Stimulated activated CD4-positive, alpha-beta T cell treated with anti-CD3 and anti-CD28 coated beads, Interleukin-12 subunit alpha, Interleukin-12 subunit beta, amount 100 ng/mL, for 4 hours (primary cell): ENCODE measurements around the gene CLDN34.

Source experiments
- DNase-seq: peaks from one replicate; pipeline ENCODE4 v3.0.0-alpha.2; 2020

The CLDN34 gene

DNA sequence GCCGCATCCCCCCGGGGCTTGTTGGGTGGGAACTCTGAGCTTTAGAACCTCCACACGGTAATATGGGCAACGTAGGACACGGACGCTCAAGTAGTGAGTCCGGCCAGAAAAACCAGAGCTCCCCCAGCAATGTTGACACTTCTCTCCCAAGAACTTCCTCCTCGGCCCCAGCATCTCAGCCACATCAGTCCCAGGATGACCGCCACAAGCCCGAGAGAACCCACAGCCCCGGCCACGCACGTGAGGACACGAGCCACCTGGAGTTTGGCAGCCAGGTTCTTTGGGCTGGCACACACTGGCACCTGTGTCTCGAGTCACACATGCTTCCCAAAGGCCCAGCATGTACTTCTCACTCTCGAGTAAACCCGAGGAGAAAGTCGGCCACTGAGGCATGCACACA, 16.3 kb downstream of the CLDN34 start:
- no peak for DNase-seq

DNA sequence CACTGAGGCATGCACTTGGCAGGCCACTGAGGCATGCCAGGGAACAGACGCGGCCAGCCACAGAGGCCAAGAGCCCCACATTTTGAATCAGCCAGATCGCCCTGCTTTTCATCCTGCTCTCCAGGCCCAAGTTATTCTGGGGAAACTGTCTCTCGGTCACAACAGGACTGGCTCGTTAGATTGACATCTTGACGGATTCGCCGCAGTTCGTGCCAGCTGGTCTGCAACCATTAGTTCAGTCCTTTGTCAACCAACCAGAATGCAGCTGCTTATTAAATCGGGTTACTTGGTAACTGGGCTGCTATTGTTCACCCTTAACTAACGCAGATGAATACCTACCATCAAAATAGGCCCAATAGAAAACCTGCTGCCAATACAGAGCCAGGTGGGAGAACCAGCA, 16.7 kb downstream of the CLDN34 start:
- no peak for DNase-seq

DNA sequence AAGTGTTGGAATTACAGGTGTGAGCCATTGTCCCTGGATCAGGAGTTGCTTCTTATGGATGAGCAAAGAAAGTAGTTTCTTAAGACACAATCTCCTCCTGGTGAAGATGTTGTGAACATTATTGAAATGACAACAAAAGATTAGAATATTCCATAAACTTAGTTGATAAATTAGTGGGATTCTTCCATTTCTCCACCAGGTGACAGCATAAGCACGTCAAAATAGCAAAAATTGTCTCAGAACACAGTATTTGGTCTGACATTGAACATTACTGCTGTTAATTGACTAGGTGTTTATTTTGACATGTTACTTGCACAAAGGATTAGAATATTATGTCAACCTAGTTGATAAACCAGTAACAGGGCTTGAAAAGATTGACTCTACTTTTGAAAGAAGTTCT, 21.6 kb downstream of the CLDN34 start:
- DNase-seq: no peak

DNA sequence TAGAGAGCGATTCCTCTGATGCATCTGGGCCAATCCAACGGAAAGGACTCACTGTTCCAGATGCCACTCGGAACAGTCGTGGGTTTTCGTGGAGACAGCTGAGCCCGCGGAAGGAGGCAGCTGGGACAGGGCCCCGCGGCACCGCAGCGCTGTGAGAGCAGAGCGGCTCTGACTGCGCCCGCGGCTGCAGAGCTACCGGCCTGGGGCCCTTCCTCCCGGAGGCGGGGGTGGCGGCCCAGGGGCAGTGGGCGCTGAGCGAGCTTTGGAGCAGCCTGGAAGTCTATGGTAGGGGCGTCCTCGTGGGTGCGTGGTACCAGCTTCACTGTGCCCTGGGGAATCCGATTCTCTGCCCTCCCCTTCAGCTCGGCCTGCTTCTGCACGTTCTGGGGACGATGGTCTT, 24.9 kb downstream of the CLDN34 start:
- DNase-seq: no peak

DNA sequence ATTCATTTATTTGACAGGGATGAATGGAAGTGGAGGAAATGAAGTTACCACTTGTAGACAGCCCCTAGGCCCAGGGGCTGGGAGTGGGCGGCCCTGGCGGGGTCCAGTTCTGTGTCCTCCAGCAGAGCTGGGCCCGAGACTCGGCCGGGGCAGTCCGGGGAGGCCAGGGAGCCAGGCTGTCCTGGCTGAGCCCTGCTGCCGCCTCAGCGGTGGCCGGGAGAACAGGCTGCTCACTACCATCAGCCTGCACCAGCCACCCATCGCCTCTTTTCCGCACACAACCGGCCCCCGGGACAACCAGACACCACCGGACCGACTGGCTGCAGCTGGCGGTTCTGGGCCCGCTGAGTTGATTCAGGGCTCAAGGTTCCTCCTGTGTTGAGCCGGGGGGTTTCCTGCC, 25.6 kb downstream of the CLDN34 start:
- DNase-seq: no peak

DNA sequence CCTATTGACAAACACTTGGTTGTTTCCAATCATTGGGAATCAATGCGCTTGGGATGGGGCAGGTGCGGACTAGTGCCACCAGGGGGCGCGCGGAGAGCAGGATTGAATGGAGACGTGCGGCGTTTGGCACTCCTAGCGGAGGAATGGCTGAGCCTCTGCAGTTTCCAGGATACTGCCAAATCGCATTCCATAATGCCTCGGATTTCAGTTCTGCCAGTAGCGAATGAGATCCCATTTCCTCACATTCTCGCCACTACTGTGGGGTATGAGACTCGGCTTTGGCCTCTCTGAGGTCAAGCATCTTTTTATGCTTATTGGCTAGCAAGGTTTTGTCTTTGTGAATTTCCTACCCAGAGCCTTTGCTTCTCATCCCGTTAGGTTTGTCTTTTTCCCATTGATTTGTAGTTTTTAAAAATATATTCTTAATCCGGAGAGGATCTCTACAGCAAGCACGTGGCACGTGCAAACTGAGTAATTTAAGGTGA, 28.7 kb downstream of the CLDN34 start:
- peak; percentile 71 for DNase-seq

DNA sequence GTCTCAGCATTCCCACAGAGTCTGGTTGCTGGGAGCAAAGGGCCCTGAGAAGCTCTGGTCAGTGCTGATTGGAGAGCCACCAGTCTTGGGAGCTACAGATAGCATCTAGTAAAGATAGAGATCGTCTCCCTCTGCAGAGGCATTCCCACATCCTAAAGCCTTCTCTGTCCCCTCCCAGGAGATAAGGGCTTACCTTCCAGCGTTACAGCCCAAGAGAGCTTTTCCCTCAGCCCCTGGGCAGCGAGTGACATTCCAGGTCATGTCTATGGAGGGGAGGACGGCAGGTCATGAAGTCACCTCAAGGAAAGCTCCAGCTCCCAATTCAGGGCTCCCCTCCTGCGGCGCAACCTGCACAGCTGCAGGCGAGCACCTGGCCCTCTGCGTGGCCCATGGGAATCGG, 29.9 kb downstream of the CLDN34 start:
- no peak for DNase-seq

DNA sequence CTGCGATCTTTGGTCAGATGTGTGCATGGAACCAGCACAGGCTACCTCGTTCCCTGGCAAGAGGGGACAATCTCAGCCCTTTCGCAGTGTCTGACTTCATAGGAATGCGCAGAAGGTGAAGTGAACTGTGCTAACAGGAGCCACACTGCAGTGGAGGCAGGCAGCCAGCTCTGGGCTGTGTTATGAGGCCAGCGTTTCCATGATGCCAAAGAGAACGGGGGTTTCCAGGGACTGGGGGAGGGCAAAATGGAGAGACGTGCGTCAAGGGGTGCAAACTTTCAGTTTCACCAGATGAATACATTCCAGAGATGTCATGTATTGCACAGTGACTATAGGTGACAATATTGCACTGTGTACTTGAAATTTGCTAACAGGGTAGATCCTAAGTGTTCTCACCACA, 30.4 kb downstream of the CLDN34 start:
- DNase-seq: peak; percentile 41

DNA sequence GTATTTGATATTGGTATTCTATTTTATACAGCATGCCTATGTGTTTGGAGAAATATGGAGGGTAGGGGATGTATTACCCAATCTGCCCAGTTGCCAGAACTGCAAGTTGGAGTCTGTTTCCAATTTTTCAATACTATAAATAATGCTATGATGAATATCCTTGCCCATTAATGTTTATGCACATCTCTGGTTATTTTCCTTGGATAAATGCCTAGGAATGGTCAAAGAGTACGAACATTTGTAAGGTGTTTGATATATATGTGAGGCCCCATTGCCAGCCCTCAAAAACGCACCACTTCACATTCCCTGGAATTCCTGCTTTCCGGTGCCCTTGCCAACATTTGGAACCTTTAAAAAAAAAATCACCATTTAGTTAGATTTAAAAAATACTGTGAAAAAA, 34.3 kb downstream of the CLDN34 start:
- no peak for DNase-seq

DNA sequence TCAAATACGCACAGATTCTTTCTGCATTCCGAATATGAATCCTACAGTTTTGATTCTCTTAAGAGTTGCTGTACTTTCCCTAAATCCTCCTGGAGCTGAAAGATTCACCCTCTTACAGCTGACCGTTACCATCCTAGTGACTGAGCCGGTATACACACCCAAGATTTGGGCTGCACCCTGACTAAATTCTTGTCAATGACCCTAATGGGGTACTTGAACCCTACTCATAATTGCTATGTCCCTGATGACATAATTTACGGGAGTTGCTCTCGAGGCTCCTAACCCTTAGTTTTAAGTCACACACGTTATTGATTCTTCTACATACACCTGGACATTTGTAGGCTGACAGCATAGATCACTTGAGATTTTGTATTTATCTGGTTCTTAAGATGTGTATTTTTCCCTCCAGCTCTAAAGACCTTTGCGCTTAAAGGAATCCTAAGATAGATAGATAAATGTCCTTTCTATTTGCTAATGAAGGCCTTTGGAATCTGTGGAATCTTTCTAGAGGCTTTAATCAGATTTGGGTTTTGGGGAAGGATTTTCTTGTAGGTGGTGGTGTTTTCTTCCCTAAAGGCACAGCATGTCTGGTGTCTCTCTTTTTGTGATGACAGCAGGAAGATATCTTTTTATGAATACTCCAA, 37.8 kb downstream of the CLDN34 start:
- DNase-seq: no peak

DNA sequence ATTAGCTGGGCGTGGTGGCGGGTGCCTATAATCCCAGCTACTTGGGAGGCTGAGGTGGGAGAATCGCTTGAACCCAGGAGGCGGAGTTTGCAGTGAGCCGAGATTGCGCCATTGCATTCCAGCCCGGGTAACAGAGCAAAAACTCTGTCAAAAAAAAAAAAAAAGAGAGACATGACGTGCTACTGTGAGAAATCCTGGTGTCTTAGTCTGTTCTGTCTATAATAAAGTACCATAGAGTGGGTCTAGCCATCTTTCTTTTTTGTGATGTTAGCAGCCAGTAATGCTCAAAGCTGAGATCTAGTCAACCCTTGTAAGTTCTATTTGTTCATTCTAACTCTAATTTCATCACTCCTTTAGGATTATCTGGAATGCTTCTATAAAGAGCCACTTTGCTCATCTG, 38.9 kb downstream of the CLDN34 start:
- DNase-seq: no peak

DNA sequence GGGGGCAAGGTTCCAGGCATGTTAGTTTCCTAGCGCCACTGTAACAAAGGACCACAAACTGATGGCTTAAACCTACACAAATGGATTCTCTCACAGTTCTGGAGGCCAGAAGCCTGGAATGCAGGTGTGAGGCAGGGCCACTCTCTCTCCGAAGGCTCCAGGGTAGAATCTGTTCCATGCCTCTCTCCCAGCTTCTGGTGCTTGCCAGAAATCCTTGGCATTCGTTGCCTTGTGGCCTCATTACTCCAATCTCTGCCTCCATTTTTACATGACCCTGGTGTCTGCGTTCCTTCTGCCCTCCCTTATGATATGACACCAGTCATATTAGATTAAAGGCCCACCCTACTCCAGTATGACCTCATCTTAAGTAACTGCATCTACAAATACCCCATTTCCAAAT, 39.6 kb downstream of the CLDN34 start:
- DNase-seq: no peak

DNA sequence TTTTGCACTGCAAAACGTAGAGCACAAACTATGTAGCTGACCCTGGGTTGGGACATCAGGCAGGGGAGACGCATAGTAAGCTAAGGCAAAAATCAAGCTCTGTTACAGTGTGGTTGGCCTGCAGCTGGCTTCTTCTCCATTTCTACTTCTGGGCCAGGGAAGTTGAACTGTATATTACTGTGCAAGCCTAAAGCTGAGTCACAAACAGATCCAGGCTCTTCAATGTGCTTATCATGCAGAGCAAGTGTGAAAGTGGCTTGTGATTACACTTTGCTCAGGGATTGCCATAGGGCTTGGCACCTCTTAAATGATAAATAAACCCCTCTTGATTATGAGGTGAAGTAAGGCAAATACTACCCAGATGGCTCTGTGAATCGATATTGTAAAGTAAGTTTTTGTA, 40.5 kb downstream of the CLDN34 start:
- no peak for DNase-seq

DNA sequence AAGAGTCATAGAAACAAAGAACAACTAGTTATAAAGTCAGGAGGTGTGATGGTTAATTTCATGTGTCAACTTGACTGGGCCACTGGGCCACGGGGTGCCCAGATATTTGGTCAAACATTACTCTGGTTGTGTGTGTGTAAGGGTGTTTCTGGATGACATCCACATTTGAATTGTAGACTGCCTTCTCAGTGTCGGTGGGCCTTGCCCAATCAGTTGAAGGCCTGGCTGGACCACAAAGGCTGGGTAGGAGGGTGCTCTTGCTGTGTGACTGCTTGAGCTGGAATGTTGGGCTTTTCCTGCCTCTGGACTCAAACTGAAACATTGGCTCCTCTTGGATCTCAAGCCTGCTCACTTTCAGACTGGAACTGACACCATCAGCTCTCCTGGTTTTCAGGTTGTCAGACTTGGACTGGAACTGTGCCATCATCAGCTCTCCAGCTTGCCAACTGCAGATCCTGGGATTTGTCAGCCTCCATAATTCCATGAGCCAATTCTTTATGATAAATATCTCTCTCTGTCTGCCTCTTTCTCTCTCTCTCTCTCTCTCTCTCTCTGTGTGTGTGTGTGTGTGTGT, 41.4 kb downstream of the CLDN34 start:
- DNase-seq: no peak

DNA sequence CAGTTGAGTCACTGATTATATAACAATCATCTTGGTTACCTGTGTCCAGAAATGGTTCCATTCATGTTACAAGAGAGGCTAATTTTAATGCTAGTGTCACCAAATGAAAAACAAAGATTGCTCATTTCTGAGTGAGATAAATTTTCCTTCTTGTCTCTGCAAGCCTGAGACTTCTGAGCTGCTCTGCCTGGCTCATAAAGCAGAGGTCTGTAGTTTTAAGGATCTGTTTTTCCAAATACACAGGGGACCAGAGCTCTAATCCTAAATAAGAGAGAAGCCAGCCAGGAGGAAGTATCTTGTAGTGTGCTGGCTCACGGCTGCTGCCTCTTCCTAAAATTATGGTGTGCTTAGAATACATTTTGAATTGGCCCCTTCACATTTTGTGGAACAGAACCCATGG, 42.6 kb downstream of the CLDN34 start:
- DNase-seq: no peak

DNA sequence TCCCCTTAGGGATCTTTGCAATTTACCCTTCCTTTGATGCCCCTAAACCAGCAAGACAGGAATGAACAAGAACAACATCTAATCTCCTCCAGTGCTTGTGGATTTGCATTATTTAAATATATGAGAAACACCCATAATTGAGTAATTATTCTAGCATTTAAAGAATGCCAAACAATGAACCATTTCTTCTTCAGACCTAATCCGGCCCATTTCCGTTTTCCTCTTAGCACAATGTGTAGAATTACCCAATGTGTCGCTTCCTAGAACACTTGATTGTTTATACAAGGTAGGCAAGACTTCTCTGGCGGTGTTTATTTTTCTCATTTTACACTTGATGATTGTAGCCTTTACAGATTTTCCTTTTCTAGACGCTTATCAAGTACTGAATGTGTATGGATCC, 43.5 kb downstream of the CLDN34 start:
- DNase-seq: no peak

DNA sequence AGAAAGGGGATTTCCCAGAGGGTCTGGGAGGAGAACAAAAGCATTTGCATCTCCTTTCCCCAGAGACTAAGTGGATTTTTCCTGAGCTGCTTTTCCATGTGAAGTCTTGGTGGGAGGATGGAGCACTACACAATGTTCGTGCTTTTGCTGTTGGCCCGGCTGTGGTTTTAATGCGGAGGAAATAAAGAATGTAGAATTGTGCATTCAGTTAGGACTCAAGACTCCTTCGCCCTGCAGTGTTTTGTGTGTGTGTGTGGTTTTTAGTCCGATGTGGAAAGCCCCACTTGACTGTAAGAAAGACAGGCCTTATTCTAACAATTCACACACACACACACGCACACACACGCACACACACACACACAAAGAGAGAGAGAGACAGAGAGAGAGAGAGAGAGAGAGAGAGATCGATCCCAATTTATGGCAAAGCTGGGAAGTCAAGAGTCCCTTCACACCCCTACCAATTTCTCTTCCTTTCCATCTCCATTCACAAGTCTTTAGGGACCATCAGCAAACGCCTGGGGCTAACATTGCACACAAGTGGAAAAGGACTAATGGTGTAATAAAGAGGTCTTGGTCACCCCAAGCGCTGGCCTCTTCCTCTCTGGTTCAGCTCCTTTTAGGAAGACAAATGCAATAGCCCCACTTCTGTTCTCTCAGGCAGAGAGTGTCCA, 44.2 kb downstream of the CLDN34 start:
- DNase-seq: no peak

DNA sequence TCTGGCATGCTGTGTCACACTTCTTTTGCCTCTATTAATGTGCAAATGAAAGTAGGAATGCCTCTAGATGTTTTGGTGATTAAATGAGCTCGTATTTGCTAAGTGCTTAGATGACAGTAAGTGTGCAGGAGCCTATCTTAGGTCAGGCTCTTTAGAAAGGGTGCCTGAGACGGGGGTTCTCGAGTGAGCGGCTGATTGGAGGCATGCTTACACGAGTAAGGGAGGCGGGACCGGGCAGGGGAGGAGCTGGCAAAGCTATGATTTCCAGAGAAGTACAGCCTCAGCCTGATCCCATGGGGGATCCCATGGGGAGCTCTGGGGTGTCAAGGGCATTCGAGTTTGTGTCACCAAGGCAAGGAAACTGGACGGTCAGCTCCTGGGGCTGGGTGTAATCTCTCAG, 44.8 kb downstream of the CLDN34 start:
- DNase-seq: no peak

DNA sequence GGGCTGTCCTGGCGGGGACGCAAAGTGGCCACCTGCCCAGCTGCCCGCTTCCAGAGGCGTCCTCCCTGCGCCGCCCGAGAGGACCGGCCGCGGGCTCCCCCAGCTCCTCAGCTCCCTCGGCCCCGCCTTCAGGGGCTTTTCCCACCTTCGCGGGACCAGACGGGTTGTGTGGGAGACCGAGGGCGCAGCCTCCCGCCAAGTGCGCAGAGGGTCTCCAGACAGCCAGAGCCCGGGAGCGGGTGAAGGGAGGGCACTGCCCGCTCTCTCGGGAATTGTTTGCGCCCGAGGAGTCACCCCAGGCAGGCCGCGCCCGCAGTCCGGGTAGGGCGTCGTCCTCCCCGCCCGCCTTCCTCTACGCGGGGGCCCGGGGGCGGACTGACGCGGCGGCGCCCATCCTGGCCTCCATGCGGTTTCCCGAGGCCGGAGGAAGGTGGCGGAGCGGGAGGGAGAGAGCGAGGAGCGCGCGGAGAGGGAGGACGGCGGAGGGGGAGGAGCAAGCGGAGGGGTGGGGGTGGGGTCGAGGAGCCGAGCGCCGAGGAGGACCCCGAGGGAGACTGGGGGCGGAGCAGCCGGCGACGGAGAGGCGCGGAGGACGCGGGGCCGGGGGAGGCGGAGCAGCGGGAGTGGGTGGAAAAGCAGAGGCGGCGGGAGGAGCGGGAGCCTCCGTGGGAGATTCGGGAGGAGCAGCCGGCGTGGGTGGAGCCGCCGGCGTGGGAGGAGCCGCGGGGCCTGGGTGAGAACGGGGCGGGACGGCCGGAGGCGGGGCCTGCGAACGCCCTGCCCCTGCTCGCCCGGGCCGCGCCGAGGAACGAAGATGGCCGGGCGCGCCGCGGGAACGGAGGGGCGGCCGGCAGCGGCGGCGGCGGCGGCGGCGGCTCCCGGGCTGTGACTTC, 47.5 kb downstream of the CLDN34 start:
- DNase-seq: peak; percentile 70

DNA sequence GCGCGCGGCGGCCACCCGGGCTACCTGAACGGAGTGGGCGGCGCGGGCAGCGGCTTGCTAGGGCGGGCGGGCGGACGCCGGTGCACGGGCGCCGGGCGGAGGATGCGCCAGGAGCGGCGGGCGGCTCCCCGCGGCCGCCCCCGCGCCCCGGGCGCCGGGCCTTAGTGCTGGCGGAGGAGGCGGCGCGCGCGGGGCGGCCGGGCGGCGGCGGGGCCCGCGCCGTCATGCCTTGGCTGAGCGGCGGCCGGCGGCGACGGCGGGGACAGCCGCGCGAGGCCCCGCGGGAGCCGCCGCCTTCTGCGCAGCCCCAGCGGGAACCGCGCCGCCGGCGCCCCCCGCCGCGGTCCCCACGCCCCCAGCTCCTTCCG, 48.2 kb downstream of the CLDN34 start:
- no peak for DNase-seq

DNA sequence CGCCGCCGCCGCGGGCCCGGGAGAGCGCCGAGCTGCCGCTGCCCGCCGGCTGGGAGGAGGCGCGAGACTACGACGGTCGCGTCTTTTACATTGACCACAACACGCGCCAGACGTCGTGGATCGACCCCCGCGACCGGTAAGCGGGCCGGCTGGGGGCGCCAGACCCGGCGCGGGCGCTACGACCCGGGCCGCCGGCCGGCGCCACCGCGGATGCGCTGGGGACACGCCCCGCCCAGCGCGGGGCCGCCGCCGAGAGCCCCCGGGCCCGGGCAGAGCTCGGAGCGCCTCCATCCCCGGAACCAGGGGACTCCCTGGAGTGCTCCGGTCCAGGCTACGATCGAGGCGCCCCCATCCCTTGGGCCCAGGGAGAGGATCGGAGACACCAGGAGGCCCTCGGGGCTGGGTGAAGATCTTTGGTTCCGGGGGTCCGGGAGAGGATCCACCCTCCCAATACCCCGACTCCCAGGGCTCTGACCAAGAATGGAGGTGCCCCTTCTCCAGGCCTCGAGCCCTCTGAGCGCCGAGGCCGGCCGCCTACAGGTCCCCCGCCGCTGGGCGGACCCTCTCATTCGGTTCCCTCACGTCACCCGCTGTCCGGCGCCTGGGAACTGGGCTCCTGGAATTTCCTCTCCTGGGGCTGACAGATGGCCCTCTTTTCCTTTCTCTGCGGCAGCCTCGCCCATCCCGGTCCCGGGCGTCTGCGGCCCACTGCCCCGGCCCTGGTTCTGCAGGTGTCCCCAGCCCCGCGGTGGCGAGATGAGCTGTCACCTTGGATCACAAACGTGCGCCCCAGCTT, 48.8 kb downstream of the CLDN34 start:
- DNase-seq: no peak

DNA sequence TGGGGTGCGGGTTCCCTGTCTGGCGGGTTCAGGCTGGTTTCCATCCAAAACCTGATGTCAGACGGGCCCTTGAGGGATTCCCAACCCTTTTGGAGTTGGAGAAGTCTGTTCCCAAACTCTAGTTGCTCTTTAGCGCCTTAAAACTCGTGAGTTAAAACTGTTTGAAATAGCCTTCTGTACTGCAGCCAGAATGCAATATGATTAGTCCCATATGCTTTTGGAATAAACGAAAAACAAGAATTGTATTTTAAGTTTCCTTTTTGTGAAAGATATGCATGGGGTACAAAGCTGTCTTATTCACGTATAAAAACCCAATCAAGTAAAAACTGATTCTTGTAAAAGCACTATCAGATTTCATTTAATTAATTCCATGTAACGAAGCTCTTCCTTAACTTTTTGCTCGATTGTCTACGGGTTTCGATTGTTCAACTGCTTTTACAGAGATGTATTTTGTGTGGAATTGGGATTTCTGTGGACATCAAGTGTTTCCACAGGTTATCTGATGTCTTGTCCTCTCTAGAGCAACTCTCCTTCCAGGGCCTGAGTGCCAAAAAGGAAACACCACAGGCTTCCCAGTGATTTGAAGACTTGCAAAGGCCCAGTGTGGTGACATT, 49.5 kb downstream of the CLDN34 start:
- no peak for DNase-seq
